ENCODE data around the gene MAP3K13. TPM values are rescaled to one million over a fixed set of nuclear protein-coding genes. Genes with fewer than 3 reads are reported as not detected.

The MAP3K13 gene
- total RNA-seq, 1 experiment from 2014 or later: 10.6 TPM

- peaks cover 14 to 19% of the 10 kb centered on the region in 2 experiments for H3K9me3 Mint-ChIP-seq
- Histone ChIP-seq H3K23ac (ENCODE audit: insufficient read length, low read depth, low read length) (no peak overlapping the region), H2BK20ac (ENCODE audit: low read depth, low read length, poor library complexity, severe bottlenecking) (no peak overlapping the region), H3K4ac (ENCODE audit: low read depth, low read length) (no peak overlapping the region), H2BK15ac (ENCODE audit: low read depth, low read length) (no peak overlapping the region), H4K20me1 (ENCODE audit: control insufficient read depth, insufficient read depth, insufficient read length) (no peaks in the 10 kb centered on the region), H3K4me1 (ENCODE audit: insufficient read depth, low read length) (no peaks in the 10 kb centered on the region), H3K27me3 (ENCODE audit: insufficient read depth, low read length) (no peaks in the 10 kb centered on the region), H2BK120ac (ENCODE audit: low read depth, low read length, poor library complexity, severe bottlenecking) (no peak overlapping the region), H3K56ac (ENCODE audit: insufficient read length, low read depth, low read length) (no peak overlapping the region), H2BK5ac (ENCODE audit: insufficient read length, low read length) (no peak overlapping the region), H3K9me3 (ENCODE audit: control insufficient read depth, low read depth, low read length) (no peaks in the 10 kb centered on the region), H3K79me1 (ENCODE audit: insufficient read depth, low read depth, low read length, poor library complexity, severe bottlenecking) (no peaks in the 10 kb centered on the region), H3K4me2 (ENCODE audit: insufficient read depth, insufficient read length, low read length) (no peak overlapping the region), H3K79me2 (ENCODE audit: insufficient read depth, low read length) (no peaks in the 10 kb centered on the region), H3K27ac (ENCODE audit: insufficient read length, low read depth, low read length) (no peak overlapping the region), H4K91ac (ENCODE audit: insufficient read length, low read depth, low read length) (no peak overlapping the region), H4K8ac (replicated peaks; ENCODE audit: insufficient read length, low read depth, low read length) (no peak overlapping the region), H4K5ac (ENCODE audit: insufficient read length, low read depth, low read length) (no peak overlapping the region), H2AK5ac (ENCODE audit: insufficient read length, low read length) (no peak overlapping the region), H3T11ph (ENCODE audit: low read length) (no peak overlapping the region), H3K18ac (ENCODE audit: insufficient read length, low read depth, low read length) (no peak overlapping the region), H3K9ac (ENCODE audit: extremely low read depth, insufficient read length, low read length) (no peak overlapping the region), H2AFZ (ENCODE audit: low read length) (no peak overlapping the region), H3K14ac (ENCODE audit: insufficient read depth, low read length) (no peak overlapping the region), H2BK12ac (ENCODE audit: insufficient read length, low read depth, low read length) (no peak overlapping the region), H3K23me2 (ENCODE audit: insufficient read length, low read depth, low read length, poor library complexity, severe bottlenecking) (no peaks in the 10 kb centered on the region)
- H3K27ac Mint-ChIP-seq: no peak overlapping the region
- H3K27me3 Mint-ChIP-seq (ENCODE audit: low read depth): peaks cover 2% of the 10 kb centered on the region
- no peak for DNase-seq
- peaks cover 0 to 4% of the 10 kb centered on the region in 2 experiments; a peak in 1 of 4 replicates for H3K4me1 Mint-ChIP-seq
- H3K36me3 Mint-ChIP-seq (ENCODE audit: insufficient read depth in 1 of 3, low read depth in 3 of 3): peaks cover 7 to 13% (median 12%) of the 10 kb centered on the region in 3 experiments; a peak in 6 of 7 replicates
- no peak for TF ChIP-seq CTCF (conservative IDR thresholded peaks at IDR 0.05)
- no peak overlapping the region for H3K4me3 Mint-ChIP-seq
- WGBS (ENCODE audit: extremely low coverage, insufficient read length, low lambda C conversion rate): no CpG with 5 or more reads among the region's 2 CpGs
These were observed 18.6 kb downstream of the MAP3K13 start for GRCh38 chr3:185381320-185382058.

All from H9 (cell line).